ENCODE measurements around the gene IDH3A.

IDH3A gene

GRCh38 chr15:78204351-78205309 is 55.5 kb downstream of the IDH3A start:
- DNase-seq, result peak; percentile 1

GRCh38 chr15:78205337-78205736 is 56.2 kb downstream of the IDH3A start:
- no peak for DNase-seq

- DNase-seq, result no peak
Measured at GRCh38 chr15:78205856-78206255, 56.7 kb downstream of the IDH3A start.

DNA sequence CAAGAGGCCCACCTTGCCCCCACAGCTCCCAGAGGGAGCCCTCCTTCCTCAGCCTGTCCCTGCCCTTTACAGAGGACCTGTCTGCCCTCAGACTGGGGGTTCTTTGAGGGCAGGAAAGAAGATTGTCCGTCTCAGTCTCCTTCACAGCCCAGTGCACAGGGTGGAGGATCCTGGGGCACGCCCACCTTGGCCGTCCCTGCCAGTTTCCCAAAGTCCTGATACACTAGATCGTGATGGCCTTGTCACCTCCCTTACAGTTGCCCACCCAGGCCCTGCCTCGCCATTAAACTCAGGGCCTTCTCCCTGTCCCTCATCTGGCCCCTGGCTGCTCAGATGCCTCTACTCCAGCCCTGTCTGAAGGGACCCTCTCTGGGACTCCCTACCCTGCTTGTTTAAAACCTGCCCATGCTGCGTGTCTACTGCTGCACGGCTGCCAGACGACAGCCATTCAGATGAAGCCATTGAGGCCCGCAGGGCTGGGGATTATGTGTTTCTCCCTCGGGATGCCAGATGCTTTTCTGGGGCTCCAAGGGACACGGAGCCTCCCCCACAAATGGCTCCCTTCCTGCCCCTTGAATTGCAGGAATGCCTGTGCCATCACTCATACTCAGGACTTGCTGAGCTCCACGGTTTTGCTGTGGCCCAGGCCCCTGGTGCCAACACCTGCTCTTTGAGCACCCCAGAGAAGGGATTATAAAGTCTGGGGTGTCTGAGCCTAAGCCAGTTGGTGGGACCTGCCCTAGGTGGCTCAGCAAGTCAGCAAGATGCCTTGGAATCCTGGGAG is 57.4 kb downstream of the IDH3A start:
- no peak for DNase-seq

GRCh38 chr15:78207110-78207458 is 57.9 kb downstream of the IDH3A start:
- no peak for DNase-seq

DNA sequence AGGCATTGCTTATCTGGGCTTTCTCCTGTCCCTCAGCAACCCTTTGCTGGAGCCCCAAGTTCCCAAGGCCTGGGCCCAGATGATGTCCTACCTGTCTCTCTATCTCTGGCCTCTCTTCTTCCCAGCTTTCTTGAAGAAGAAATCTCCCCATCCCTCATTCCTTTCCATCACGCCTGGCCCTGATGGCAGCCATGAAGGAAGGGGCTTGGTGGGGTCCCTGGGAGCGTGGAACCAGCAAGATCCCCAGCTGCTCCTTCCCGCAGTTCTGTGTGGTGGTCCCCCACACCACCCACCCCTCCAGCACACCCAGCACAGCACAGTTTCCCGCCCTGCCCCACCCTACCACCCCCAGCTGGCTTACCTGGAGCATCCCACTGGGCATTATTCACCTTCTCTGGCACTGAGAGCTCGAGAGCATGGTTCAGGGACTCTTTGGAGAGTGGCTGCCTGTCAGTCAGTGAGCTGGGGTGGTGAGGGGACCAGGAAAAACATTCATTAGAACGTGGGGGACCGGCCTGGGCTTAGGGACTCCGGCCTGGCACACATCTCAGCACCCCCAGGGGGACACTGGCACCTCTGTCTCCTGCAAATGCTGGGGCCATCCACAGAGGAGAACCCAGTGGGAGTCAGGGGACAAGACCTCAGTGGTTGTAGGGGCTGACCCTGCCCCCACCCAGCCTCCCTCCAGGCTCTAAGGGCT is 58.6 kb downstream of the IDH3A start:
- DNase-seq, result no peak

- DNase-seq, result no peak
Measured at GRCh38 chr15:78208341-78208844, 59.2 kb downstream of the IDH3A start.

- no peak for DNase-seq
Measured at GRCh38 chr15:78208887-78209645, 59.9 kb downstream of the IDH3A start.

DNA sequence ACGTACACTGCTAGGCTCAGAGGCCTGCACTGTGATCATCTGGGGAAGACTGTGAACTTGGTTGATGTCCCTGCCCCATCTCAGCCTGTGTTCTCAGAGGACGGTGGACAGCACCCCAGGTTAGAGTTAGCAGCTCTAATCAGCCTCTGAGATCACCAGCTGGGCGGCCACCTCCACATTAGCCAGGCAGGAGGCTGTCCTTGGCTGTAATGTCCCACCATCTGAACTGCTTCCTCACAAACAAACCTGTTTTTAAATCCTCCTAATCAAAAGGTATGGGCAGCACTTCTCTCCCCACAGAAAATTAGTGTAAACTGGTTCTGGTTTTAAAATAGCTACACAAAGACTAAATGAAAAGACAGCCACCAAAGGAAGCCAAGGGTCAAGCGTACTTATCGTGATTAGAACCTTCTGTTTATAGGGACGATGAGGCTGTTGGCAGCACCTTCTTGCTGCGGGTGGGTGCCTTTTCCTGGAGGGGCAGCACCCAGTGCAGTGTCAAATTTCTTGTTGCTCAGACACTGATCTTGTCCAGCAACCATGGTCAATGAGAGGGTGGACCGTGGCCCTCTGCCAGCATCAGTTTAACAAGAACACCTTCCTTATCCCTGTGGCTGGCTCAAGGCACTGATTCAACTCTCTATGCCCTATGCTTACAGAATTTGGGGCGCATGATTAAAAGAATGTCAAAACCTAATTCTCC is 60.6 kb downstream of the IDH3A start:
- DNase-seq, result no peak

GRCh38 chr15:78210349-78210717 is 61.2 kb downstream of the IDH3A start:
- DNase-seq, result no peak

- DNase-seq, result no peak
Measured at GRCh38 chr15:78211189-78211921, 62.2 kb downstream of the IDH3A start.

GRCh38 chr15:78212008-78212407 is 62.8 kb downstream of the IDH3A start:
- DNase-seq, result no peak

DNA sequence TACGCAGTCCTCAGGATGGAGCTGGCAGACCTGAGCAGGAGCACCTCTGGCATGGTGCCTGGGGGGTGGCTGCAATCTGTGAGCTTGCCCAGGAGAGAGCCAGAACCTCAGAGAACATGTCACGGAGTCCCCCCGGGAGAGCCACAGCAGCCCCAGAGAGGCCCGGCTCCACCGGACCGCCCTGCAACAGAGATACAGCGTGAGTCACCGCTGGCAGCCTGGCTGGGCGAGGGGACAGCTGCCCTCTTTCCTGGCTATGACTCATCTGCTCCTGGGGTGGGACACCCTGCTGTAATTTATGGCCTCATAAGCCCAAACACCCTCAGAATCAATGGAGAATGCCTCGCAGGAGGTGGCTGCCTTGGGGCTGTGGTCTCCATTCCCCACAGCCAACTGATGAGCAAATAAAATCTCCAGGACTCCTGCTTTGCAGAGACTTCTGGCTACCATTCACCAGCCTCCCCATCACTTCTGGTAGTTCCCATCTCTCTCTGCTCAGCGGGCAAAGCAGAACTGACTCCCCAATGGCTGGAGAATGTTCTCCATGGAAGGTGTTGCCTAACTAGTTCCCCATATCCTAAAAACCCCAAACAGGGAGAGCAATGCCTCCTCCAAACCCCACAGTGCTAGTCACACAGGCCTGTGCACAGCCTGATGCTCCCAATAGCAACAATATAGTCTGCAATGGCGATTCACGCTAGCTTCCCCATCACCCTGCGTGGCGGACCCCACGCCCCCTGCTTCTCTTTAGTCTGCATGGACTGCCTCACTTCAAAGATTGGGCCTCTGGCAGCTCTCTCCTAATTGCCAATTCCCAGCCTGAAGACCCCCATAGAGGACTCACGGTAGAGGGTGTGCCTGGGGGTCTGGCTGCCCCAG is 63.6 kb downstream of the IDH3A start:
- DNase-seq, result peak; percentile 17

DNA sequence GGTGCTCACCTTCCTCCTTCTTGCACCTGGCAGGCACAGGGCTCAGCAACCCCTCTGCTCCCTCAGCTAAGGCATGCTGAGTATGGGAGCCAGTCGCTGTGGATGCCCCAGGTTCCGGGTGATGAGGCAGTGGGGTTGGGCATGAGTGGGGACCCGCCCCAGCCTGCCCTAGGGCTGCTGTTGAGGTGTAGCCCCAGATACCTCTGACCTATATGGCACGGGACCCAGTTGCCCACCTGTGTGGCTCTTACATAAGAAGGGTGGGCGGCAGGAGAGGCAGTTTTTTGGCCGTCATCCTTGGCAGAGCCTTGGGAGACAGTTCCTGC is 64.2 kb downstream of the IDH3A start:
- DNase-seq, result no peak

DNA sequence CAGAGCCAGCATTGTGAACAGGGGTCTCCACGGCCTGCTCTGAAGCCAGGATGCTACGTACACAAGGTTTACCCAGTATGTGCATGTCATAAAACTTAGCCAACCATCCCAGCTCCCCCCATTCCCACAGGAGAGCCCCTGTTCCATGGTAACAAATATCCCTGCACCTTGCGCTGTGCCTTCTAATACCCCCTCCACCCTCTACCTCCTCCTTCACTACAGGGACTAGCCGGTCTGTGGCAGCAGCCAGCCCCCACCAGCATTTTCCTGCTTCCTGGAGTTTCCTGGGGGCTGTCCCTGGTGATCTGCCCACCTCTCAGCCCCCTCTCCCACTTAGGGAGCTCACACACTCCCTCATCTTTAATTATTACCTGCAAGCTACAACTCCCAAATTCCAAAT is 64.8 kb downstream of the IDH3A start:
- DNase-seq, result no peak

DNA sequence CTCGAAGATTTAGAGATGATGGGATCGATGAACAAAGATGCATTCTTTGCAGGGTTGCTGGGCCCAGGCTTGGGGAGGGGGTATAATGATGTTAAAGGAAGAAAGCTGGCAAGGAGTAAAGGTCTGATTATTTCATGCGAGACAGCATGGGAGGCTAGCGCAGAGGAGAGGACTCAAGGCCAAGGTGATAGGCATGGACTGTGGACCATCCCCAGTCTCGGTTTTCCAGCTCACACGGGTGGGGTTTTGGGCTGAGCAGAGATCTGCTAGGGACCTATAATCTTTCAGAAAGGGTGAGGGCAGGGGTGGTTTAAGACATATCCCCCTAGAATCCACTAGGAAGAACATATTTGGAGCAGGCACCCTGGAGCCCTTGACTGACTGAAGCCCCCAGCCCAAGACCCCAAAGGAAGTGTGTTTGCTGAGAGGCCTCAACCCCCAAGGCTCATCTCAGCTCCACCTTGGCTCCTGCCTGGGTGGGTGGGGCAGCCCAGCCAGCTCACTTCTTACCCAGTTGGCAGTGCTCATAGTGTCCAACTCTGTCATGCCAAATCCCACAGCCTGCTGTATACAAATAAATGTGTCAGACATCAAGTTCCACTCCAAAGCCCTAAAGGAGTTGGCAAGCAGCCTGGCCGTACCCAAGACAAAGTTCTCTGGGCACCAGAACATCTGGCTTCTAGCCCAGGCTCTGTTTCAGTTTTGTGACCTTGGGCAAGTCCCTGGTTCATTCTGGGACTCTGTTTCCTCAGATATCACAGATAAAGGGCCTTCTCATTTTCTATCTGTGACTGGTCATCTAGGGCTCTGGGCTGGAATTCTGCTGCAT is 67.3 kb downstream of the IDH3A start:
- DNase-seq, result peak; percentile 40

- peak; percentile 90 for DNase-seq
Measured at GRCh38 chr15:78220713-78221112, 71.6 kb downstream of the IDH3A start.

Measured in DMS 273 treated with DMSO at 0.1 percent for 48 hours (cell line).